GM19372 (cell line): ENCODE measurements around the gene PDS5B.
"Not testable (repeated sequence)": the region's sequence is repeated elsewhere in the genome, so short reads cannot be mapped to it uniquely, and the experiment has no call there.

Source experiments
- ATAC-seq: cut with Tn5 transposase; IDR thresholded peaks from one replicate; pipeline ENCODE4 v1.9.1; 2021; ENCODE audit warnings: mild to moderate bottlenecking, low read depth, moderate library complexity; ENCODE audit not compliant: unreplicated experiment

Gene PDS5B, protein sequence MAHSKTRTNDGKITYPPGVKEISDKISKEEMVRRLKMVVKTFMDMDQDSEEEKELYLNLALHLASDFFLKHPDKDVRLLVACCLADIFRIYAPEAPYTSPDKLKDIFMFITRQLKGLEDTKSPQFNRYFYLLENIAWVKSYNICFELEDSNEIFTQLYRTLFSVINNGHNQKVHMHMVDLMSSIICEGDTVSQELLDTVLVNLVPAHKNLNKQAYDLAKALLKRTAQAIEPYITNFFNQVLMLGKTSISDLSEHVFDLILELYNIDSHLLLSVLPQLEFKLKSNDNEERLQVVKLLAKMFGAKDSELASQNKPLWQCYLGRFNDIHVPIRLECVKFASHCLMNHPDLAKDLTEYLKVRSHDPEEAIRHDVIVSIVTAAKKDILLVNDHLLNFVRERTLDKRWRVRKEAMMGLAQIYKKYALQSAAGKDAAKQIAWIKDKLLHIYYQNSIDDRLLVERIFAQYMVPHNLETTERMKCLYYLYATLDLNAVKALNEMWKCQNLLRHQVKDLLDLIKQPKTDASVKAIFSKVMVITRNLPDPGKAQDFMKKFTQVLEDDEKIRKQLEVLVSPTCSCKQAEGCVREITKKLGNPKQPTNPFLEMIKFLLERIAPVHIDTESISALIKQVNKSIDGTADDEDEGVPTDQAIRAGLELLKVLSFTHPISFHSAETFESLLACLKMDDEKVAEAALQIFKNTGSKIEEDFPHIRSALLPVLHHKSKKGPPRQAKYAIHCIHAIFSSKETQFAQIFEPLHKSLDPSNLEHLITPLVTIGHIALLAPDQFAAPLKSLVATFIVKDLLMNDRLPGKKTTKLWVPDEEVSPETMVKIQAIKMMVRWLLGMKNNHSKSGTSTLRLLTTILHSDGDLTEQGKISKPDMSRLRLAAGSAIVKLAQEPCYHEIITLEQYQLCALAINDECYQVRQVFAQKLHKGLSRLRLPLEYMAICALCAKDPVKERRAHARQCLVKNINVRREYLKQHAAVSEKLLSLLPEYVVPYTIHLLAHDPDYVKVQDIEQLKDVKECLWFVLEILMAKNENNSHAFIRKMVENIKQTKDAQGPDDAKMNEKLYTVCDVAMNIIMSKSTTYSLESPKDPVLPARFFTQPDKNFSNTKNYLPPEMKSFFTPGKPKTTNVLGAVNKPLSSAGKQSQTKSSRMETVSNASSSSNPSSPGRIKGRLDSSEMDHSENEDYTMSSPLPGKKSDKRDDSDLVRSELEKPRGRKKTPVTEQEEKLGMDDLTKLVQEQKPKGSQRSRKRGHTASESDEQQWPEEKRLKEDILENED (N-terminal part only)

DNA sequence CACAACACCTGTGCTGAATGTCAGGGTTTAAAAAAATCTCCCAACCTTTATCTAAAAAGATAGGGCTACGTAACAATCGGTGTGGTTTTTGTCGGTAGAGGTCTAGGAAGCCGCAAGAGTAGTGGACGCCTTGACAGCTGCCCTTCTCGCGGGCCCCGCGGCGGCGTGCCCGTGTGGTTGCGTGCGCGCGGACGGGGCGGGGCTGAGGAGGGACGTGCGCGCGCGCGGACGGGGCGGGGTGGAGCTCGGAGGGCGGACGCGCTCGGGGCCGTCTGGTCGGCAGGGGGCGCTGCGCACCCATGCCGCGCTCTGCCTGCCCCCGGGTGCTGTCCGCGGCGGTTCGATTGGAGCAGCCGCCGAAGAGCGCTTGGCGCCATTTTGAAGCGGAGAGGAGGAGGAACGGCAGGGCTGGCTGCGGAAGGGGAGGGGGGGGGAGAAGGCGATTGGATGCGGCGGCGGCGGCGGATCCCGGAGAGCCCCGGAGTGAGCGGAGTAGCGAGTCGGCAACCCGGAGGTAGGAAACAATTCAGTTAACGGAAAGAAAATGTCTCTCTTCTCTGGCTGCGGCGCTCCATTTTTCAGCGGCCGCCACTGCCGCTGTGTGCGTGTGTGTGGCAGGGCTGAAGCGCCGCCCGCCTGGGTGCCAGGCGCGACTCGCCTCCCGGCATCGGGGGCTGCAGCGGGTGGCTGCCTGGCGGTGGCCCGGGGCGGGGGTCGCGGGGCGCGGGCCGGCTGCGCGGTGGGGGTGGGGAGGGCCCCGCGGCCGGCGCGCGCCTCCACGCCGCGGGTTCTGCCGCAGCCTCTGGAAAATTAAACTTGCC lies at the start of gene PDS5B:
Gene PDS5B, plus strand, starts transcription at position 373 of the 821 bp plus-strand sequence. CDS start 62,321 bp downstream, outside the sequence.
- ATAC-seq: peak; percentile 81

DNA sequence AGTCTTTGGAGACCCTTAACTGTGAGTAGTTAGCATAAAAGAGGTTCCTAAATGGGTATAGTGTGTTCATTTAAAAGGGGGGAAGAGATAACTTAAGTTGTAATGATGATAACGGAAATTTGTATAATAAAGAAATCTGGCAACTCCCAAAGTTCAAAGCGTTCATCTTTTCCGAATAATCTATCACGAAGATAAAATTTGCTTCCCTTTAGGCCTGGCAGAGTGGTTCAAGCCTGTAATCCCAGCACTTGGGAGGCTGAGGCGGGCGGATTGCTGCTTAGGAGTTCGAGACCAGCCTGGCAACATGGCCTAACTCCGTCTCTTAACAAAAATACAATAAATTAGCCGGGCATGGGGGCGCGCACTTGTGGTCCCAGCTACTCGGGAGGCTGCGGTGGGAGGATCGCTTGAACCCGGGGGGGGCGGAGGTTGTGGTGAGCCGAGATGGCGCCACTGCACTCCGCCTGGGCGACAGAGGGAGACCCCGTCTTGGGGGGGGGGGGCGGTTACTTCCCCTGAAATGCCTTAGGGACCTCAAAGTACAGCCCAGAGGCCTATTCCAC lies 48.6 kb upstream of the PDS5B start:
- ATAC-seq: no peak

DNA sequence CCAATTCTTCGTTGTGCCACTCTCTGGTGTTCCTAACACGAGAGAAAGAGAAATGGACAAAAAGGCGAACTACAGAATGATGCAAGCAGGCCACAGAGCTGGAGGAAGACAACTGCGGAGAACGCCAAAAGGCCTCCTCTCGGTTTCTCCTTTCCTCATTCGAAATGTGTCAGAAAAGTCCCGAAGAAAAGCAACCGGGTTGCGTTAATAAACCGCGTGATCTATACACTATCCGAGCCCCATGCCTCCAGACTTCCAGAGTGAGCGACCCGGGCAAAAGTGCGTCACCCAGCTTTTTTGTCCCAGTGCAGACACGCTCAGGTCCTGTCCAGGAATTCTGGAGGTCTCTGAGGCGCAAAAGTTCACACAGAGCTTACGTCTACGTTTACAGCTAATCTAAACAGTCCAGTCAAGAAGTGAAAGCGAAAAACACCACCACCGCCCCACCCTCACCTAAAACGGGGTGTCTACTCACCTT lies 48.1 kb upstream of the PDS5B start:
- ATAC-seq: peak; percentile 73

DNA sequence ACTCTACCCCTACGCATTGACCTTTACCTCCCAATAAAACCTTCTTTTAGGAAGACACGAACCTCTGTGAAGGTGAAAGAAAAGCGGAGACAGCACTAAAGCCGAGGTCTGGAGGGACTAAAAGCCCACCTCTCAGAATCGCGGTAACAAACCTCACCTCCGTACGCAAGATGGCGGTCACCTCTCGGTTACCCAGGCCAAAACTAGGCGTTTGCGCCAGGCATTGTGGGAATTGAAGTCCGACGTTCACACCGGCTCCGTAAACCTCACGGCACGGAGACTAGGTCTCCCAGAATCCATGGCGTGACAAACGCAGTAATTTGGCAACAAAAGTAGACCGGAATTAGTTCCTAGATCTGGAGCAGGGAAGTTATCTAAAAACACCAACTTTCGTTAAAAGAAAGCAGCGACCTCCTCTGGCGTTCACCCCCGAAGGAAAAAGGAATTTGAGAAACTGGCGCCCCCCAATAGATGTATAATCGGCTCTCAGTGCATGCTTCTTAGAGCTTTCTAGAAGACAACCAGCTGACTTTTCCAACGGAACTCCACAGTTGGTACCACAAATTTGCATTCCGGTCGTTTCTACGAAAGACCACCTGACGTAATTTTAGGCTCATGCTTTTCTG lies 47.5 kb upstream of the PDS5B start, which contains the start of gene N4BP2L2:
Gene N4BP2L2, minus strand, starts transcription at position 175 of the 626 bp plus-strand sequence. CDS start 1,768 bp downstream, outside the sequence.
- peak; percentile 96 for ATAC-seq

DNA sequence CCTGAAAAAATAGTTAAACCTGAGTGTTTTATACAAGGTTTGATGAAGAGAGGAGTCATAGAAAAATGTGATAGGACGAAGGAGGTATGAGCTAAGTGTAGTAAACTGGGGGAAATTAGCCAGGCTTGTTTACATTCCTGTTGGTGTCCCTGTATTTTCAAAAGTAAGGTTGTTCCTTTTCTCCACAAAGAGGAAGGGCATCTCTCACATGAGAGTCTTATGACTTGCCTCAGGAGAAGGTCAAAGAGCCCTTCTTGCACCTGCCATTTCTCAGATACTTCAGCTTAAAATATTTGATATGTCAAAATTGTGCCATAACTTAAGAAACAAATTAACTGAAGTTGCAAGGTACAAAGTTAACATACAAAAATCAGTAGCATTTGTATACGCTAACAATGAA lies 44.0 kb upstream of the PDS5B start:
- no peak for ATAC-seq

DNA sequence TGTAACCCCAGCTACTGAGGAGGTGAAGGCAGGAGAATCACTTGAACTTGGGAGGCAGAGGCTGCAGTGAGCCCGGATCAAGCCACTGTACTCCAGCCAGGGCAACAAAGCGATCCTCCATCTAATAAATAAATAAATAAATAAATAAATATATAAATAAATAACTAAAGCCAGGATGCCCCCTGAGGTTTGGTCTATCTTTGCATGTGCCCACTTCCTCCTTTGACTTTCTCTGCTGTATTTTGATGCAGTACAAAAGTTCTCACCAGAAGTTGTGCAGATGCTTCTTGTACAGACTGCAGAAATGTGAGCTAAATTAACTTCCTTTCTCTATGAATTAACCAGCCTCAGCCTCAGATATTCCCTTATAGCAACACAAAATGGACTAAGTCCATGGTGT lies 41.2 kb upstream of the PDS5B start:
- no peak for ATAC-seq

DNA sequence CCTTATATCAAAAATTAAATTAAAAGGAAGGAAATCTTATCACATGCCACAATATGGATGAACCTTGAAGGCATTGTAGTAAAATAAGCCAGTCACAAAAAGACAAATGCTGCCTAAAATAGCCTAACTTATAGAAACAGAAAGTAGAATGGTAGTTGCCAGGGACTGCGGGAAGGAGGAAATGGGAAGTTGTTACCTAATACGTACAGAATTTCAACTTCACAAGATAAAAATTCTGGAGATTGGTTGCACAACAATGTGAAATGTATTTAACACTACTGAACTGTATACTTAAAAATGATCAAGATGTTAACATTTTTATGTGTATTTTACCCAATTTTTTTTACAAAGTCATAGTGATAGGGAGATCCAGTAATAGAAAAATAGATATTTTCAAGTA lies 37.4 kb upstream of the PDS5B start:
- no peak for ATAC-seq

DNA sequence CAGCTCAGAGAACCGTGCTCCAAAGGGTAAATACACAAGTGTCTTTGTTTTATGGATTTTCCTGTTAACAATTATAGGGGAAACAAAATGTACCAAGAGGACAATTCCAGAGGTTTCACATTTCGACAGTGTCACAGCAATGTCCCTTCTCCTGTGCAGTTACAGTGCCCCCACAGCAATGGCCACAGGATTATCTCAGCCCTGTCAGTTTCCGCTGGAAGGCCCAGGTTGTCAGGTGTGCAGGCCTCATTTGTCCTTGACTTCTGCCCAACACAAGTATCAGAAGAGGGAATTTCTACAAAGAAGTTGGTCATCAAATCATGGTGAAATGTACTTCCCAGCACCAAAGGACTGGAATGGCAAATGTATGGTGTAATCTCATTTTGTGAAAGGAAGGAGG lies 36.5 kb upstream of the PDS5B start:
- no peak for ATAC-seq

DNA sequence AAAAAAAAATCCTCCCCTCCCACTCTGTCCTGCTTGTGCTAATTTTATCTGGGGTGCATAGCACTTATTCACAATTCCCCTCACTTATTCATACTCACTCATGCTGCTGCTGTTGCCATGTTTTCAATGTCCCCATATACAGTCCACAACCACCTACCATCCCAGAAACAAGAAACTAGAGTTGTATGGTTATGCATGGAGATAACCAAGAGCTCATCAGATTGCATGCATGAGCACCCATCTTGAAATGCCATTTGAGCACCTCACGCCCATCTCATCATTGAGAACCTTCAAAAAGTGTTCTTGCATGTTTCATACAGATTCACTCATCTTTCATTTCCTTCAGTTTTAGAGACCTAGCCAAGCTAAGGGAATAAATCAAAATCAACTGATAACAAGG lies 32.5 kb upstream of the PDS5B start:
- ATAC-seq: no peak

DNA sequence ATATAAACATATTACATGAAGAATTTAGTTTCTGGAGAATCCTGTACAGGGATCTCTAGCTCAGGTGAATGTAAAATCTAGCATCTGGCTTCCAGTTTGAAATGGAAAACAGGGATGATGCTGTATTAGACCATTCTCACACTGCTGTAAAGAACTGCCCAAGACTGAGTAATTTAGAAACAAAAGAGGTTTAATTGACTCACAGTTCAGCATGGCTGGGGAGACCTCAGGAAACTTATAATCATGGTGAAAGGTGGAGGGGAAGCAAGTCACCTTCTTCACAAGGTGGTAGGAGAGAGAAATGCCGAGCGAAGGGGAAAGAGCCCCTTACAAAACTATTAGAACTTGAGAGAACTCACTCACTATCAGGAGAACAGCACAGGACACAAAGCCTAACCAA lies 30.6 kb upstream of the PDS5B start:
- no peak for ATAC-seq

DNA sequence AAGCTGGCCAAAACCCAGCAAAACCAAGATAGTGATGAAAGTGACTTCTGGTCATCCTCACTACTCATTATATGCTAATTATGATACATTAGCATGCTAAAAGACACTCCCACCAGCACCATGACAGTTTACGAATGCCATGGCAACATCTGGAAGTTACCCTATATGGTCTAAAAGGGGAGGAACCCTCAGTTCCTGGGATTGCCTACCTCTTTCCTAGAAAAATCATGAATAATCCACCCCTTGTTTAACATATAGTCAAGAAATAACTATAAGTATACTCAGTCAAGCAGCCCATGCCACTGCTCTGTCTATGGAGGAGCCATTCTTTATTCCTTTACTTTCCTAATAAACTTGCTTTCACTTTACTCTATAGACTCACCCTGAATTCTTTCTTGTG lies 25.4 kb upstream of the PDS5B start:
- ATAC-seq: not testable (repeated sequence)

DNA sequence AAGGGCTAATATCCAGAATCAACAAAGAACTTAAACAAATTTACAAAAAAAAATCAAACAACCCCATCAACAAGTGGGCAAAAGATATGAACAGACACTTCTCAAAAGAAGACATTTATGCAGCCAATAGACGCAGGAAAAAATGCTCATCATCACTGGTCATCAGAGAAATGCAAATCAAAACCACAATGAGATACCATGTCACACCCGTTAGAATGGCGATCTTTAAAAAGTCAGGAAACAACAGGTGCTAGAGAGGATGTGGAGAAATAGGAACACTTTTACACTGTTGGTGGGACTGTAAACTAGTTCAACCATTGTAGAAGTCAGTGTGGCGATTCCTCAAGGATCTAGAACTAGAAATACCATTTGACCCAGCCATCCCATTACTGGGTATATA lies 10.6 kb upstream of the PDS5B start:
- ATAC-seq: not testable (repeated sequence)

DNA sequence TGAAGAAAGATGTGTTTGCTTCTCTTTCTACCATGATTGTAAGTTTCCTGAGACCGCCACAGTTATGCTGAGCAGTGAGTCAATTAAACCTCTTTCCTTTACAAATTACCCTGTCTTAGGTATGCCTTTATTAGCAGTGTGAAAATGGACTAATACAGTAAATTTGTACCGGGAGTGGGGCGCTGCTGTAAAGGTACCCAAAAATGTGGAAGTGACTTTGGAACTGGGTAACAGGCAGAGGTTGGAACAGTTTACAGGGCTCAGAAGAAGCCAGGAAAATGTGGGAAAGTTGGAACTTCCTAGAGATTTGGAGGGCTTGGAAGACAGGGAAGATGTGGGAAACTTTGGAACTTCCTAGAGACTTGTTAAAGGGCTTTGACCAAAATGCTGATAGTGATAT lies 9.2 kb upstream of the PDS5B start:
- ATAC-seq: no peak

DNA sequence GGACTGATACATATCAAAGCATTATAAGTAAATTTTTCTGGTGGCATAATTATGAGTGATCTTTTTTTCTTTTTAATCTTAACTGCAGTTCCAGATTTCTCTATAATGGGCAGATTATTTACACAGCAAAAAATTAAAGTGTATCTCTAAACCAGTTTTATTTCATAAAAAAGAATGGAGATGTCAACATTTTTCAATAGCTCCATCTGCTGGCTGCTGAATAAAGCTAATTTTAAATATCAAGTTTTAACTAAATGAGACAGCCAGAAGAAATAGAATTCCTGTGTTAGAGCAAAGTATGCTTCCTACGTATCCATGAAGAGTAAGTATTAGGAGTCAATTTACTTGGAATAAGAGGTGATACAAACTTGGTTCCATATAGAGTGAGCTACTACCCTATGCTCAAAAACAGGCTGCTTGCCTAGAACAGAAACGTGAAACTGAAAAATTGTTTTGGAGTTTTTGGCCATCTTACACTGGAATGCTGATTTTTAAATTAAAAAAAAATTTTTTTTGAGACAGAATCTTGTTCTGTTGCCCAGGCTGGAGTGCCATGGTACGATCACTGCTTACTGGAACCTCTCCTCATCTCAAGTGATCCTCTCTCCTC lies 5.0 kb upstream of the PDS5B start:
- no peak for ATAC-seq

DNA sequence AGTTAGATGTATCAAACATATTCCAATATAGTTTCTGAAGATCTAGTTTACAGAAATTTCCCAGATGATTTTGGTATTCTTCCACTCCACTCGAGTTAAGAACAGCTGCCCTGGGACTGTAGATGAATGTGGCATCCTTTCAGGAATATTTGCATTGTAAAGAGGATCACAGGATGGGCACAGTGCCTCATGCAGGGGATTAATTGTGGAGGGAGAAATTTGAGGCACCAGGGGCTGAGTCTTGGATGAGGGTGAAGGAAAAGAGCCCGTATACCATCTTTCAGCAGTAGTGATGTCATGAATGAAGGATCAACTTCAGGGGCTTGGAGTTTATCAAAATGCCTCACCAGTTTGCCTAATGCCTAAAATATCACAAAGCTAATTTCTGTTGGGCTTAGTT lies 4.0 kb upstream of the PDS5B start:
- ATAC-seq: no peak

DNA sequence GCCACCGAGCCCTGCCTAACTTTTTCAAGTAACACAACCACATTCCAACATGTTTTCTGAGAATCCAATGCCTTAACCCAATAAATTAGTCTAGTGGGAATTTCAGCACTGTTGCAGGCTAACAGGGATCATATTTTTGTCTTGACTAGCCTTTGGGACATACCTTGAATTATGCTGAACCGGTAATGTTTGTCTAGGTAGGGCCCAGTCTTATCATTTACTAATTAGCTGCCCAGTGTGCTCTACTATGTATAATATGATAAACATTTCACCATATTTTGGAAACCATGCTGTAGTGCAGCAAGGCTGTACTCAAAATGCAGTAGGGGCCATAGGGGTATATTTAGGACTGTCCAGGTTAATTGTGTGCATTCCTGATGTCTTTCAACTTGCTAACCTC lies 3.3 kb upstream of the PDS5B start:
- ATAC-seq: no peak

DNA sequence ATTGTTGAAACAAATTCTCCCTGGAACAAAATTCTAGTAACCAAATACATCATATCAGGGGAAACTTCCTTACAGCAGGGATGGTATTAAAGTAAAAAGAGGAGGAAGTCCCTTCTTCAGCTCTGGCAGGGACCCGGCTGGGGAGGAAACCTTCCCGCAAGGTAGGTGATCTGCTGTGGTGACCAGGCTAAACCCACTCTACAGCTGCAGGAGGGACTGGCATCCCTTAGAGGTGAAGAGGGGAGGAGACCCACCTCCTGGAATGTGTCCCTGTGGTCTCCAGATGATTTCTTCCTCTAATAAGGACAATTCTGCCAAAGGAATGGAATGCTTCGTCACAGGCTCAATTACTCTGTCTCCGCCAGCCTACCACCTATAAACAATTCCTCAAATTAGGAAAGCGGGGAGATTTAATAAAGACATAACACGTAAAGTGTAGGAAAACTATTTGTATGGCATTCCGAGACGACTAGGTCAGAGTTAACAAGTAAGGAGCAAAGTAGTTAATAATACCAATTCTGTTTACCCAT lies 637 bp upstream of the PDS5B start:
- no peak for ATAC-seq
